GM19324 (cell line): ENCODE data around the gene FMO4.
"Not testable (repeated sequence)": the region's sequence is repeated elsewhere in the genome, so short reads cannot be mapped to it uniquely, and the experiment has no call there.

Experiments used
- ATAC-seq: cut with Tn5 transposase; IDR thresholded peaks from one replicate; pipeline ENCODE4 v1.9.1; 2021; ENCODE audit warnings: mild to moderate bottlenecking, moderate library complexity; ENCODE audit not compliant: unreplicated experiment, low FRiP score

FMO4 gene

DNA sequence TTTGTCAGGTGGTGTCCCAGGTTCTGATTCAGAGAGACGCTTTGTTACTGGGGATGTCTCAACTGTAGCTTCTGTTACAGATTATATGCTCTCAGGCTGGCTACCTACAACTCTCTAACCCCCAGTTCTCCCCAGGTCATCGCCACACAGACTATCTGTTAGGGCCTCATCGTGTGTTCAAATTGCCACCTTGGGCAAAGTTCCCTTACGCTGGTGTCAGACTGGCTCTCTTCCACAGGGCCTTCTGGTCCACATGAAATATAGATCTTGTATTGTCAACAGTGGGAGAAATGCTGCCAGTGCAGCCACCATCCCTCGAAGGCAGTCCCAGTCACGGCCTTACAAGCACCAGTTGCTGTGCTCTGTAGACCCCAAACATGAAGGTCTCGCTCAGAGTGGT, 15.3 kb downstream of the FMO4 start:
- no peak for ATAC-seq

- no peak for ATAC-seq
These were observed 20.1 kb downstream of the FMO4 start for GRCh38 chr1:171334024-171334640.

GRCh38 chr1:171335964-171336363, 22.0 kb downstream of the FMO4 start:
- ATAC-seq, result no peak

DNA sequence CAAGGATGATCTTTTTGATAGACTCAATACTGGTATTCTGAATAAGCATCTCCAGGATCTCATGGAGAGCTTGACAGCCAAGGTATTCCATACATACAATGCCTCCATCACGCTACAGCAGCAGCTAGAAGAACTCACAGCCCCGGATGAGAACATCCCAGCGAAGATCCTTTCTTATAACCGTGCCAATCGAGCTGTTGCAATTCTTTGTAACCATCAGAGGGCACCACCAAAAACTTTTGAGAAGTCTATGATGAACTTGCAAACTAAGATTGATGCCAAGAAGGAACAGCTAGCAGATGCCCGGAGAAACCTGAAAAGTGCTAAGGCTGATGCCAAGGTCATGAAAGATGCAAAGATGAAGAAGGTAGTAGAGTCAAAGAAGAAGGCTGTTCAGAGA, 25.4 kb downstream of the FMO4 start:
- ATAC-seq, result not testable (repeated sequence)

GRCh38 chr1:171343727-171344472, 29.9 kb downstream of the FMO4 start:
- ATAC-seq, result no peak

- ATAC-seq, result no peak
These were observed 30.5 kb downstream of the FMO4 start for GRCh38 chr1:171344473-171344820.

DNA sequence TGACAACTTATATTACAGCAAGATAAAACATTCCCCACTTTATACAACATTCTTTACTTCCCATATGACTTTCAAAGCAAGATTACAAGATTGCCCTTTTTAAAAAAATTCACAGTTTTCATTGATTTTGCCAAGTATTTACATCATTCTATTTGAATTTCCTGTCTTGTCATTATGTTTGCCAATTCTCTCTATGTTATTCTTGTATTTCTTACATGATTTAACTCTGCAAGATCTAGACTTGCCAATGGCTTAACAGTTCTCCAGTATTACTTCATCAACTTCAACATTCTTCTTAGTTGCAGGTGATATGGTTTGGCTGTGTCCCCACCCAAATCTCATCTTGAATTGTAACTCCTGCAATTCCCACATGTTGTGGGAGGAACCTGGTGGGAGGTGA, 31.6 kb downstream of the FMO4 start:
- ATAC-seq, result no peak

- ATAC-seq, result no peak
These were observed 32.9 kb downstream of the FMO4 start for GRCh38 chr1:171346881-171347280.

DNA sequence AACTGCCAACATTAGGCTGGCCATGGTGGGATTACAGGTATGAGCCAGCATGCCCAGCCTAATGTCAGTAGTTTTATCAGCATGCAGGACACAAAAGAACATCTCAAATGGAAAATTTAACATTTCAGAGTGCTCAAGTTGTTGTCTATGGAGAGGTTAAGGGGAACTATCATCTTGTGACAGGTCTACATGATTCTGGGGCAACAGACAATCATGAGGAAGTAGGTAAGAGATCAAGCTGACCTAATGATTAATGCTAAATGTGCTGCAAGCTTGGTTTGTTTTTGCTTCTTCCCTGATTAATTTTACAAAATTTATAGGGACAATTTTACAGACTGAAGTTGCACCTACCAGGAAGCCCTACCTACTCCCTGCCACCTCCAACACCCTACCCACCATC, 36.6 kb downstream of the FMO4 start:
- no peak for ATAC-seq

DNA sequence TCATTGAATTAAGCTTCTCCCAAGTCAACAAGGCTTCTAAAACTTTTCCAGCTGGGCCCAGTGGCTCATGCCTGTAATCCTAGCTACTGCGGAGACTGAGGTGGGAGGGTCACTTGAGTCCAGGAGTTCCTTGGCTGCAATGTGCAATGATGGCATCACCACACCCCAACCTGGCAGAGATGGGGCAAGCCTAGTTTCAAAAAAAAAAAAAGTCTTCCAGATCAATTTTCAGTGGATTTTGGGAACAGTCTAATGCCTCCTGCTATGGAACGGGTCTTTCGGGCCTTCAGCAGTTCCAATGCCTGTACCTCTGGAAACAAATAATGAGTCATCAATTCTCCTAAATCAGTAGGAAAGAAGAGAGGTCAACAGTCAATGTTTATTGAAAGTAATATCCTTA, 38.0 kb downstream of the FMO4 start:
- no peak for ATAC-seq

- no peak for ATAC-seq
These were observed 38.6 kb downstream of the FMO4 start for GRCh38 chr1:171352554-171352953.

- no peak for ATAC-seq
These were observed 41.7 kb downstream of the FMO4 start for GRCh38 chr1:171355727-171356126.

DNA sequence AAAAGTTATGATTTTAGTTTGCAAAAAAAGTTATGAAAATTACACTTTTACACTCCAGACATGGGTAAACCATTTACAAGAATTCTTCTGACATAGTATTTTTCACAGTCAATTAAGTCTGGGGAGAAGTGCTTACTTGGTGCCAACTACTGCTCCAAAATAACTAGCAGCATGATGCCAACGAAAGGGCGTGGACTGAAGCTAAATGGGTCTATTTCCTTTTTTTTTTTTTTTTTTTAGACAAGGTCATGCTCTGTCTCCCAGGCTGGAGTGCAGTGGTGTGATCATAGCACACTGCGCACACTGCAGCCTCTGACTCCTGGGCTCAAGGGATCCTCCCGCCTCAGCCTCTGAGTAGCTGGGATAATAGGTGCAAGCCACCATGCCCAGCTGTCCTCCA, 43.2 kb downstream of the FMO4 start:
- no peak for ATAC-seq

DNA sequence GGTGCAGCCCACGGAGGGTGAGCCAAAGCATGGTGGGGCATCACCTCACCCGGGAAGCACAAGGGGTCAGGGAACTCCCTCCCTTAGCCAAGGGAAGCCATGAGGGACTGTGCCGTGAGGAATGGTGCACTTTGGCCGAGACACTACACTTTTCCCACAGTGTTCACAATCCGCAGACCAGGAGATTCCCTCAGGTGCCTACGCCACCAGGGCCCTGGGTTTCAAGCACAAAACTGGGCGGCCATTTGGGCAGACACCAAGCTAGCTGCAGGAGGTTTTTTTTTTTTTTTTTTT, 45.3 kb downstream of the FMO4 start:
- ATAC-seq, result not testable (repeated sequence)

DNA sequence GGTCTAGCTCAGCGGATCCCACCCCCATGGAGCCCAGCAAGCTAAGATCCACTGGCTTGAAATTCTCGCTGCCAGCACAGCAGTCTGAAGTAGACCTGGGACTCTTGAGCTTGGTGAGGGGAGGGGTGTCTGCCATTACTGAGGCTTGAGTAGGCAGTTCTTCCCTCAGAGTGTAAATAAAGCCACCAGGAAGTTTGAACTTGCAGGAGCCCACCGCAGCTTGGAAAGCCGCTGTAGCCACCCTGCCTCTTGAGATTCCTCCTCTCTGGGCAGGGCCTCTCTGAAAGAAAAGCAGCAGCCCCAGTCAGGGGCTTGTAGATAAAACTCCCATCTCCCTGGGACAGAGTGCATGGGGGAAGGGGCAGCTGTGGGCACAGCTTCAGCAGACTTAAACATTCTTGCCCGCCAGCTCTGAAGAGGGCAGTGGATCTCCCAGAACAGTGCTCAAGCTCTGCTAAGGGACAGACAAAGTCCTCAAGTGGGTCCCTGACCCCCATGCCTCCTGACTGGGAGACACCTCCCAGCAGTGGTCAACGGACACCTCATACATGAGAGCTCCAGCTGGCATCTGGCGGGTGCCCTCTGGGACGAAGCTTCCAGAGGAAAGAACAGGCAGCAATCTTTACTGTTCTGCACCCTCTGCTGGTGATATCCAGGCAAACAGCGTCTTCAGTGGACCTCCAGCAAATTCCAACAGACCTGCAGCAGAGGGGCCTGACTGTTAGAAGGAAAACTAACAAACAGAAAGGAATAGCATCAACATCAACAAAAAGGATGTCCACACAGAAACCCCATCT, 45.9 kb downstream of the FMO4 start:
- not testable (repeated sequence) for ATAC-seq

- ATAC-seq, result no peak
These were observed 52.1 kb downstream of the FMO4 start for GRCh38 chr1:171366085-171366484.

GRCh38 chr1:171366816-171367215, 52.8 kb downstream of the FMO4 start:
- ATAC-seq, result no peak

DNA sequence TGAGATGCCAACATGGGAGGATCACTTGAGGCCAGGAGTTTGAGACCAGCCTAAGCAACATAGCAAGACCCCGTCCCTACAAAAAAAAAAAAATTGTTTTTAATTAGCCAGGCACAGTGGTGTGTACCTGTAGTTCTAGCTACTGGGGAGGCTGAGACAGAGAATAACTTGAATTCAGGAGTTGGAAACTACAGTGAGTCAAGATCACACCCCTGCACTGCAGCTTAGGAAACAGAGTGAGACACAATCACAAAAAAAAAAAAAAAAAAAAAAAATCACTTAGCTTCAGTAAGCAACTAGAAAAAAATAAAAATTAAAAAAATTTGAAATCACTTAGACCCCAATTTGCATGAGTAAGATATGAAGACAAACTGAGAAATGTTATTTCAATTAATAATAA, 53.5 kb downstream of the FMO4 start:
- ATAC-seq, result no peak

DNA sequence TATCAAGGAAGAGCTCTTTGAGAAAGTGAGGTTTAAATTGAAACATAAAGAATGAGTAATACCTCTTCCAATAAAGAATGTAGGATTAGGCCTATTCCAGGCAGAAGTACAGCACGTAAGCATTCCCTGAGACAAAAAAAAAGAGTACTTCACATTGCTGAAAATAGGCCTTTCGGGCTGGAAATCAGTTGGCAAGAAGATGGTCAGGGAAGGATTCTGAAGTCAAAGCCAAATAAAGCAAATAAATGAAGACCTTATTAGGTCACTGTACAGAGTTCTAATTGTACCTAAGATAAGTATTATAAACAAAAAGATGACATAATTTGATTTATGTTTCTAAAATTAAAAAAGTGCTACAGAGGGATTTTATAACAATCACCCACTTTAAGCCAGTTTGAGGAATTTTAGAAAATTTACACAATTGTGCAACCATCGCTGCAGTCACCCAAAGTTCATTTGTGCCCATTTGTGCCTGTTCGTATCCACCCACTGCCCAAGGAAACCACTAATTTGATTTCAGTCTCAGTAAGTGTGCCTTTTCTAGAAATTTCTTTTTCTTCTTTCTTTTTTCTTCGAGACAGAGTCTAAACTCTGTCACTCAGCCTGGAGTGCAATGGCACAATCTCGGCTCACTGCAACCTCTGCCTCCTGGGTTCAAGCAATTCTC, 58.6 kb downstream of the FMO4 start:
- ATAC-seq, result no peak

DNA sequence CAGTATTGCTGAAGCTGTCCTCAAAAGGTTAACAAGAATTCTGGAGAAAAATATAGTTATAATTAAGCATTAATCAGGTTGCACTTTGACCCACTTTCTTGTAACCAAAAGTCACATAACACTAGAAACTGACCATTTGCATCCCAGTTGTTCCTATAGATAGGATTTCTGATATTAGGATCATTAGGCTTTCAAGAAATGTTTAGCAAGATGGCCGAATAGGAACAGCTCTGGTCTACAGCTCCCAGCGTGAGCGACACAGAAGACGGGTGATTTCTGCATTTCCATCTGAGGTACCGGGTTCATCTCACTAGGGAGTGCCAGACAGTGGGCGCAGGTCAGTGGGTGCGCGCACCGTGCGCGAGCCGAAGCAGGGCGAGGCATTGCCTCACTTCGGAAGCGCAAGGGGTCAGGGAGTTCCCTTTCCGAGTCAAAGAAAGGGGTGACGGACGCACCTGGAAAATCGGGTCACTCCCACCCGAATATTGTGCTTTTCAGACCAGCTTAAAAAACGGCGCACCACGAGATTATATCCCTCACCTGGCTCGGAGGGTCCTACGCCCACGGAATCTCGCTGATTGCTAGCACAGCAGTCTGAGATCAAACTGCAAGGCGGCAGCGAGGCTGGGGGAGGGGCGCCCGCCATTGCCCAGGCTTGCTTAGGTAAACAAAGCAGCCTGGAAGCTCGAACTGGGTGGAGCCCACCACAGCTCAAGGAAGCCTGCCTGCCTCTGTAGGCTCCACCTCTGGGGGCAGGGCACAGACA, 59.6 kb downstream of the FMO4 start:
- ATAC-seq, result not testable (repeated sequence)

- ATAC-seq, result no peak
These were observed 65.9 kb downstream of the FMO4 start for GRCh38 chr1:171379846-171380245.
